Measurements from ENCODE around the gene USP48. TPM values are rescaled to one million over a fixed set of nuclear protein-coding genes. Genes with fewer than 3 reads are reported as not detected.

USP48 gene
- total and polyA plus RNA-seq, 10 donors = 17.5 to 105 (median 82.4) TPM

DNA sequence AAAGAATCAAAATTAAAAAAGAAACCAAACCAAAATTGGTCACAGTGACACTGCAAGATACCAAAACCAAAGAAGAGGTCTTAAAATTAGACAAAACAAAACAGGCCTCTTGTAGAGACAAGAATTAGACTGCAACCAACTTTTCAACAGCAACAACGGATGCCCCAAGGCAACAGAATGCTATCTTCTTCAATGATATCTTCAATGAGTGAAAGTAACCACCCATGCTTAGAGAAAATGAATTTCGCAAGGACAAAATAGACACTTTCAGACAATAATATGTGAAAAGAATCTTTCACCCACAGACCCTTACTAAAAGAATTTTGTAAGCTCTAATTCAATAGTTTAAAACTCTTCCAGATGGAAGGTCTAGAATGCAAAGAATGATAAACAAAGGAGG, 41.7 kb downstream of the USP48 start:
- Histone ChIP-seq H3K4me1 (no peaks in the 10 kb centered on the region), H3K4me3 (no peak overlapping the region), H3K36me3 (peaks cover 0 to 96% (median 44%) of the 10 kb centered on the region in 6 donors), H3K27ac (no peak overlapping the region), H3K27me3 (replicated peaks in 1 of 7) (no peaks in the 10 kb centered on the region), H3K9me3 (no peaks in the 10 kb centered on the region)
- TF ChIP-seq POLR2A (IDR thresholded peaks at IDR 0.05) (no peak), POLR2AphosphoS5 (IDR thresholded peaks at IDR 0.05) (no peak)
- TF ChIP-seq, protein P1, sequence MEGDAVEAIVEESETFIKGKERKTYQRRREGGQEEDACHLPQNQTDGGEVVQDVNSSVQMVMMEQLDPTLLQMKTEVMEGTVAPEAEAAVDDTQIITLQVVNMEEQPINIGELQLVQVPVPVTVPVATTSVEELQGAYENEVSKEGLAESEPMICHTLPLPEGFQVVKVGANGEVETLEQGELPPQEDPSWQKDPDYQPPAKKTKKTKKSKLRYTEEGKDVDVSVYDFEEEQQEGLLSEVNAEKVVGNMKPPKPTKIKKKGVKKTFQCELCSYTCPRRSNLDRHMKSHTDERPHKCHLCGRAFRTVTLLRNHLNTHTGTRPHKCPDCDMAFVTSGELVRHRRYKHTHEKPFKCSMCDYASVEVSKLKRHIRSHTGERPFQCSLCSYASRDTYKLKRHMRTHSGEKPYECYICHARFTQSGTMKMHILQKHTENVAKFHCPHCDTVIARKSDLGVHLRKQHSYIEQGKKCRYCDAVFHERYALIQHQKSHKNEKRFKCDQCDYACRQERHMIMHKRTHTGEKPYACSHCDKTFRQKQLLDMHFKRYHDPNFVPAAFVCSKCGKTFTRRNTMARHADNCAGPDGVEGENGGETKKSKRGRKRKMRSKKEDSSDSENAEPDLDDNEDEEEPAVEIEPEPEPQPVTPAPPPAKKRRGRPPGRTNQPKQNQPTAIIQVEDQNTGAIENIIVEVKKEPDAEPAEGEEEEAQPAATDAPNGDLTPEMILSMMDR (IDR thresholded peaks at IDR 0.05 in 8 of 11, conservative IDR thresholded peaks at IDR 0.05 in 3 of 11) = no peak
- intact Hi-C loops (cut with DNase I; ENCODE audit: low total_unique reads) = no loop called here
- no peak for DNase-seq
- 93 to 100% (median 96%) methylated on average over 2 of the region's 2 CpGs for WGBS, 5 donors

DNA sequence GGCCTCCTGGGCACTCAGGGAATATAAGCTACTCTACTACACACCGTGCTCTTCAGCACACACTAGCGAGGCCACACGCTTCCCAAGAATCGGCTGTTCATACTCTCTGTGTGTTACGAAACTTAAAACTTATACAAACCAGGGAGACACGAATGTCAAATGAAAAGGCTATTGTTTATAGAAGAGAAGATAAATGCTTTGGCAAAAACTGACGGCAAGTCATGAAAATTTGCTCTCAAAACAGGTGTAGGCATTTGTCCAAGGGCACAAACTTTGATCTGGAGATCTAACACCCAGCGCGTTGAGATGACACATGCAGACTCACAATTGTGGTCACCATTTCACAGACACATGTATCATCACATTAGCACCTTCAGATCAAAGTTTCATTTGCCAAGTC, 46.1 kb downstream of the USP48 start:
- H3K4me3 ChIP-seq = no peak overlapping the region
- H3K9me3 ChIP-seq = no peaks in the 10 kb centered on the region
- peaks cover 0 to 97% (median 59%) of the 10 kb centered on the region in 6 donors for H3K36me3 ChIP-seq
- WGBS, 5 donors = 86 to 93% (median 90%) methylated on average over 9 of the region's 9 CpGs
- no peak overlapping the region for H3K27ac ChIP-seq
- no peak for DNase-seq
- H3K27me3 ChIP-seq (replicated peaks in 1 of 7) = no peaks in the 10 kb centered on the region
- TF ChIP-seq, protein P1 (IDR thresholded peaks at IDR 0.05 in 8 of 11, conservative IDR thresholded peaks at IDR 0.05 in 3 of 11) = no peak
- TF ChIP-seq POLR2AphosphoS5 (IDR thresholded peaks at IDR 0.05) = no peak
- no peak for TF ChIP-seq POLR2A (IDR thresholded peaks at IDR 0.05)
- intact Hi-C loops (cut with DNase I; ENCODE audit: low total_unique reads) = no loop called here
- H3K4me1 ChIP-seq = no peaks in the 10 kb centered on the region

DNA sequence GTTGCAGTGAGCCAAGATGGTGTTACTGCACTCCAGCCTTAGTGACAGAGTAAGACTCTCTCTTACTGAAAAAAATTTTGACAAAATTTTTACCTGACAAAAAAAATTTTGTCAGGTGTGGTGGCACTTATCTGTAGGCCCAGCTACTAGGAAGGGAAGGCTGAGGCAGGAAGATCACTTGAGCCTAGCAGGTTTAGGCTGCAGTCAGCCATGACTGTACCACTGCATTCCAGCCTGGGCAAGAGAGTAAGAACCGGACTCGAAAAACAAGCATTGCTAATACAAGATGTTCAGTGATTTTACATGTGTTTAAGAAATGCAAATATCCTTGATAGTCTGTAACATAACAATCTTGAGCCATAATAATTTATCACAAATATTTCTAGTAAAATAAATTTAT, 46.9 kb downstream of the USP48 start:
- Histone ChIP-seq H3K27me3 (replicated peaks in 1 of 7) (no peaks in the 10 kb centered on the region), H3K4me3 (no peak overlapping the region), H3K27ac (no peak overlapping the region), H3K36me3 (peaks cover 0 to 99% (median 61%) of the 10 kb centered on the region in 6 donors), H3K4me1 (no peaks in the 10 kb centered on the region), H3K9me3 (no peaks in the 10 kb centered on the region)
- intact Hi-C loops (cut with DNase I; ENCODE audit: low total_unique reads) = no loop called here
- no peak for TF ChIP-seq POLR2AphosphoS5 (IDR thresholded peaks at IDR 0.05)
- no peak for TF ChIP-seq POLR2A (IDR thresholded peaks at IDR 0.05)
- TF ChIP-seq, protein P1 (IDR thresholded peaks at IDR 0.05 in 8 of 11, conservative IDR thresholded peaks at IDR 0.05 in 3 of 11) = no peak
- DNase-seq = no peak
- WGBS, 5 donors = 94 to 97% (median 95%) methylated on average over 2 of the region's 2 CpGs

DNA sequence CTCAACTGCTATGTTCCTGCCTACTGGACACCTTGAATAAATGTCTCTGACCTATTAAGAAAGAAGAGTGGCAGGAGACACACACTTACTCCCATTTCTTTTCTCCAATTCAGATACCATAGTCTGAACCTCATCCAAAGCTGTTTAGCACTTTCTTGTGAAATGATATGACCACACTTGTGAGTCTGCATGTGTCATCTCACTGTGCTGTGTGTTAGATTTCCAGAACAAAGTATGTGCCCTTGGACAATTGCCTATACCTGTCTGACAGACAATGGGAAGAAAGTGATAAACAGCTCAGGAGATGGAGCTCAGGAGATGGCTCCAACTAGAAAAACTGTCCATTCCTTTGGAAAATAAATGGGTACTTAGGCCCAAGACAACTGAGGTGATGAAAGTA, 48.4 kb downstream of the USP48 start:
- DNase-seq = no peak
- intact Hi-C loops (cut with DNase I; ENCODE audit: low total_unique reads) = no loop called here
- H3K36me3 ChIP-seq = peaks cover 0 to 99% (median 60%) of the 10 kb centered on the region in 6 donors
- no peaks in the 10 kb centered on the region for H3K27me3 ChIP-seq (replicated peaks in 1 of 7)
- no peaks in the 10 kb centered on the region for H3K9me3 ChIP-seq
- TF ChIP-seq POLR2A (IDR thresholded peaks at IDR 0.05) (no peak), POLR2AphosphoS5 (IDR thresholded peaks at IDR 0.05) (no peak)
- TF ChIP-seq, protein P1 (IDR thresholded peaks at IDR 0.05 in 8 of 11, conservative IDR thresholded peaks at IDR 0.05 in 3 of 11) = no peak
- H3K4me1 ChIP-seq = no peaks in the 10 kb centered on the region
- H3K27ac ChIP-seq = no peak overlapping the region
- H3K4me3 ChIP-seq = no peak overlapping the region

Measured in spleen (tissue), 11 donors.